Measurements from ENCODE around the gene BUD31. TPM values are rescaled to one million over a fixed set of nuclear protein-coding genes. Genes with fewer than 3 reads are reported as not detected.
A peak's percentile ranks its signal among the peaks of the same experiment; 100 is the strongest.

BUD31 gene
- 10 to 100 TPM; 52.9 to 68.3 (median 64.8) TPM for total RNA-seq

GRCh38 chr7:99408379-99409191 is at the start of gene BUD31, which contains the start of gene PDAP1:
Gene BUD31, plus strand, starts transcription at chr7:99408969. Its CDS starts 2,124 bp downstream, at chr7:99411093.
Gene PDAP1, minus strand, starts transcription at chr7:99408597. Its CDS starts 49 bp downstream, at chr7:99408548.
- DNase-seq (ENCODE audit: low spot score), result peak; percentile 87
- no peak for TF ChIP-seq CTCF (IDR thresholded peaks at IDR 0.05)
- ATAC-seq (ENCODE audit: low FRiP score), result peak; percentile 87

- TF ChIP-seq CTCF (IDR thresholded peaks at IDR 0.05), result no peak
- no peak for DNase-seq (ENCODE audit: low spot score)
Measured at GRCh38 chr7:99359465-99360154, 49.2 kb upstream of the BUD31 start.

GRCh38 chr7:99362801-99363200 is 46.0 kb upstream of the BUD31 start:
- no peak for TF ChIP-seq CTCF (IDR thresholded peaks at IDR 0.05)
- DNase-seq (ENCODE audit: low spot score) (no peak), ATAC-seq (ENCODE audit: low FRiP score) (no peak)

More at GRCh38 chr7:99359465-99360154, 49.2 kb upstream of the BUD31 start:
- no peak for ATAC-seq (ENCODE audit: low FRiP score)

GRCh38 chr7:99363286-99363685 is 45.5 kb upstream of the BUD31 start:
- ATAC-seq (ENCODE audit: low FRiP score), result no peak
- no peak for TF ChIP-seq CTCF (IDR thresholded peaks at IDR 0.05)
- no peak for DNase-seq (ENCODE audit: low spot score)

DNA sequence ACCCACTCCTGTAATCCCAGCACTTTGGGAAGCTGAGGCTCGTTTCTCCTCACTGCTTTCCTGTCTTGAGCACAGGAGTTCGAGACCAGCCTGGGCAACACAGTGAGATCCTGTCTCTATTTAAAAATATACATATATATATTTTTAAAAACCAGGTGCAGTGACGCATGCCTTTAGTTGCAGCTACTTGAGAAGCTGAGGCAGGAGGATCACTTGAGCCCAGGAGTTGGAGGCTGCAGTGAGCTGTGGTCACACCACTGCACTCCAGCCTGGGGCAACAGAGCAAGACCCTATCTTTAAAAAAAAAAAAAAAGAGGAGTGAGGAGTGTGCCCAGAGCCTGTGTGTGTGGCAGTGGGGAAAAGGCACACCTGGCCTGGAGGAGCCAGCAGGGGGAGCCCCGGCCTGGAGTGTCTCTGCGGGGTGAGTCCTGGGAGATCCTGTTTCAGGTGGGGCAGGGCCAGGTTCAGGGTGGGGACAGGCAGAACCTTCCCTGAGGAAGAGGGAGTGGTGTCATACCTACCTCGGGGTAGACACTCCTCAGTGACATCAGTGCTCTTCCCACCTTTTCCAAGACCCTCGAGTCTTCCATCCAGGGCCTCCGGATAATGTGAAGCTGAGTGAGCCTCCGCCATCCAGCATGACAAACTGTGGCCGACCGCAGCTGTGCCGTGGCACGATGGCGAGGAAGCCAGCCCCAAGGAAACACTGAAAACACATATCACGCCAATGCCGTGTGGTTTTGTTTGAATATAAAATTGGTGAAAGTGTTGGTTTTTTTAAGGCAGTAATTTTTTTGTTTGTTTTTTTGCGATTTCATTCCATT is 43.2 kb upstream of the BUD31 start:
- no peak for TF ChIP-seq CTCF (IDR thresholded peaks at IDR 0.05)
- ATAC-seq (ENCODE audit: low FRiP score) (peak; percentile 41), DNase-seq (ENCODE audit: low spot score) (no peak)

GRCh38 chr7:99366646-99367045 is 42.1 kb upstream of the BUD31 start:
- TF ChIP-seq CTCF (IDR thresholded peaks at IDR 0.05), result no peak
- ATAC-seq (ENCODE audit: low FRiP score), result no peak
- no peak for DNase-seq (ENCODE audit: low spot score)

Measured in omental fat pad (tissue), 4 donors.